SK-N-MC (cell line): Measurements from ENCODE around the gene RAB3GAP1.
"Not testable (repeated sequence)": the region's sequence is repeated elsewhere in the genome, so short reads cannot be mapped to it uniquely, and the experiment has no call there.

ENCODE experiments used
- DNase-seq: peaks from one replicate; pipeline ENCODE4 v3.0.0-alpha.2; 2011; ENCODE audit warnings: low read depth, low spot score
- H3K27ac ChIP-seq: fragments of 200-600 bp; sonication (generic); 2 replicates; pipeline ENCODE4 v1.5.1; 2016; ENCODE audit warnings: mixed run types
- H3K36me3 ChIP-seq: fragments of 200-600 bp; sonication (generic); 2 replicates; pipeline ENCODE4 v1.6.1; 2017; ENCODE audit warnings: antibody characterized with exemption, low read length, mixed read lengths; ENCODE audit not compliant: insufficient read depth
- H3K4me3 ChIP-seq: fragments of 200-600 bp; sonication (generic); 2 replicates; pipeline ENCODE4 v1.5.1; 2016
- H3K9ac ChIP-seq: fragments of 200-600 bp; sonication (generic); 2 replicates; pipeline ENCODE4 v1.8.0; 2017; ENCODE audit warnings: mixed run types, mixed read lengths; ENCODE audit not compliant: insufficient read length
- H3K9me3 ChIP-seq: fragments of 200-600 bp; sonication (generic); 2 replicates; pipeline ENCODE4 v1.6.1; 2017; ENCODE audit warnings: low read depth, mild to moderate bottlenecking, antibody characterized with exemption, low read length, moderate library complexity, mixed read lengths
- EZH2 ChIP-seq: fragments of 200-600 bp; sonication (generic); IDR thresholded peaks from one replicate; pipeline ENCODE4 v1.6.1; 2017; ENCODE audit warnings: antibody characterized with exemption
- FOXP2 ChIP-seq: optimal IDR thresholded peaks from 2 replicates; pipeline ENCODE3; 2011; ENCODE audit warnings: mild to moderate bottlenecking, moderate library complexity; ENCODE audit not compliant: insufficient read depth; ENCODE audit errors: extremely low read length, control extremely low read depth
- POLR2AphosphoS5 ChIP-seq: IDR thresholded peaks from 2 replicates; pipeline ENCODE4 v1.6.1; 2012; ENCODE audit warnings: mild to moderate bottlenecking, low read depth, low read length, borderline replicate concordance

The RAB3GAP1 gene

GRCh38 chr2:135066710-135067109 is 14.6 kb downstream of the RAB3GAP1 start:
- TF ChIP-seq FOXP2, result no peak
- TF ChIP-seq POLR2AphosphoS5, result no peak
- no peak for TF ChIP-seq EZH2
- no peak overlapping the region for H3K9ac ChIP-seq
- peaks cover 75% of the 10 kb centered on the region for H3K36me3 ChIP-seq
- no peak for DNase-seq
- H3K9me3 ChIP-seq, result peaks cover 11% of the 10 kb centered on the region
- no peak overlapping the region for H3K4me3 ChIP-seq
- no peak overlapping the region for H3K27ac ChIP-seq

GRCh38 chr2:135072125-135072997 is 20.3 kb downstream of the RAB3GAP1 start:
- TF ChIP-seq FOXP2 (no peak), EZH2 (no peak), POLR2AphosphoS5 (no peak)
- H3K27ac ChIP-seq, result no peak overlapping the region
- H3K36me3 ChIP-seq, result peaks cover 42% of the 10 kb centered on the region
- no peak overlapping the region for H3K9ac ChIP-seq
- H3K9me3 ChIP-seq, result peaks cover 14% of the 10 kb centered on the region
- H3K4me3 ChIP-seq, result no peak overlapping the region
- no peak for DNase-seq

GRCh38 chr2:135074216-135074615 is 22.1 kb downstream of the RAB3GAP1 start:
- peaks cover 14% of the 10 kb centered on the region for H3K9me3 ChIP-seq
- DNase-seq, result no peak
- TF ChIP-seq POLR2AphosphoS5 (no peak), FOXP2 (no peak), EZH2 (no peak)
- H3K27ac ChIP-seq, result no peak overlapping the region
- no peak overlapping the region for H3K4me3 ChIP-seq
- H3K36me3 ChIP-seq, result peaks cover 32% of the 10 kb centered on the region
- no peak overlapping the region for H3K9ac ChIP-seq

GRCh38 chr2:135076556-135076955 is 24.5 kb downstream of the RAB3GAP1 start:
- Histone ChIP-seq H3K9me3 (peaks cover 12% of the 10 kb centered on the region), H3K9ac (no peak overlapping the region), H3K27ac (no peak overlapping the region), H3K4me3 (no peak overlapping the region), H3K36me3 (peaks cover 23% of the 10 kb centered on the region)
- DNase-seq, result no peak
- TF ChIP-seq FOXP2 (no peak), POLR2AphosphoS5 (no peak), EZH2 (no peak)

GRCh38 chr2:135078417-135078816 is 26.3 kb downstream of the RAB3GAP1 start:
- Histone ChIP-seq H3K9me3 (no peaks in the 10 kb centered on the region), H3K27ac (no peak overlapping the region), H3K4me3 (no peak overlapping the region), H3K9ac (no peak overlapping the region), H3K36me3 (peaks cover 24% of the 10 kb centered on the region)
- no peak for DNase-seq
- TF ChIP-seq EZH2 (no peak), FOXP2 (no peak), POLR2AphosphoS5 (no peak)

- peaks cover 31% of the 10 kb centered on the region for H3K36me3 ChIP-seq
- H3K27ac ChIP-seq, result no peak overlapping the region
- 0 out of 2 replicates have a peak, but pooled peaks cover 5% of the 10 kb centered on the region for H3K9me3 ChIP-seq
- no peak overlapping the region for H3K9ac ChIP-seq
- DNase-seq, result no peak
- no peak overlapping the region for H3K4me3 ChIP-seq
- TF ChIP-seq POLR2AphosphoS5 (no peak), FOXP2 (no peak), EZH2 (no peak)
Observed at GRCh38 chr2:135086222-135086621, 34.1 kb downstream of the RAB3GAP1 start.

- DNase-seq, H3K9me3 ChIP-seq, H3K27ac ChIP-seq, H3K4me3 ChIP-seq, H3K9ac ChIP-seq: not testable (repeated sequence)
- peaks cover 31% of the 10 kb centered on the region for H3K36me3 ChIP-seq
Observed at GRCh38 chr2:135089597-135089996, 37.5 kb downstream of the RAB3GAP1 start.

- peaks cover 43% of the 10 kb centered on the region for H3K36me3 ChIP-seq
- H3K4me3 ChIP-seq, result no peak overlapping the region
- 0 out of 2 replicates have a peak, but pooled peaks cover 4% of the 10 kb centered on the region for H3K9me3 ChIP-seq
- no peak overlapping the region for H3K27ac ChIP-seq
- no peak overlapping the region for H3K9ac ChIP-seq
- DNase-seq, result no peak
- TF ChIP-seq EZH2, result no peak
- TF ChIP-seq FOXP2, result no peak
- no peak for TF ChIP-seq POLR2AphosphoS5
Observed at GRCh38 chr2:135091681-135092080, 39.6 kb downstream of the RAB3GAP1 start.
